Measurements from ENCODE around the gene HNRNPCL2.
"Not testable (repeated sequence)": the region's sequence is repeated elsewhere in the genome, so short reads cannot be mapped to it uniquely, and the experiment has no call there.

Gene HNRNPCL2

GRCh38 chr1:13116754-13117153 lies at the start of gene HNRNPCL2:
Gene HNRNPCL2, minus strand, starts transcription at chr1:13116854. Its CDS starts 454 bp downstream, at chr1:13116400.
- not testable (repeated sequence) for DNase-seq (ENCODE audit: low spot score)

- not testable (repeated sequence) for DNase-seq (ENCODE audit: low spot score)
Measured at GRCh38 chr1:13165531-13165930, 48.9 kb upstream of the HNRNPCL2 start, which contains the start of gene HNRNPCL4. Gene HNRNPCL4, minus strand, starts transcription at chr1:13165631. Its CDS starts 164 bp downstream, at chr1:13165467.

GRCh38 chr1:13155909-13156308 lies 39.3 kb upstream of the HNRNPCL2 start, which contains the start of gene PRAMEF26:
Gene PRAMEF26, minus strand, starts transcription at chr1:13156009. Its CDS starts 2,914 bp downstream, at chr1:13153095.
- DNase-seq (ENCODE audit: low spot score): not testable (repeated sequence)

GRCh38 chr1:13070474-13070873 lies 46.2 kb downstream of the HNRNPCL2 start, which contains the start of gene PRAMEF25:
Gene PRAMEF25, plus strand, starts transcription at chr1:13070774. Its CDS starts 2,920 bp downstream, at chr1:13073694.
- not testable (repeated sequence) for DNase-seq (ENCODE audit: low spot score)
